HL-60 (cell line): ENCODE data around the gene SYNJ2.
"Not testable (repeated sequence)": the region's sequence is repeated elsewhere in the genome, so short reads cannot be mapped to it uniquely, and the experiment has no call there.

Experiments used
- DNase-seq, 2 experiments: peaks; one replicate each; pipeline ENCODE4 v3.0.0-alpha.2; 2010 to 2020; ENCODE audit warnings: low read depth in 1 of 2, low spot score in 1 of 2
- H3K27ac ChIP-seq: fragments of 250-450 bp; sonication (Bioruptor Pico); replicated peaks from 2 replicates; pipeline ENCODE4 v1.5.1; 2020; ENCODE audit warnings: mild to moderate bottlenecking, moderate library complexity
- H3K27me3 ChIP-seq: fragments of 250-450 bp; sonication (Bioruptor Pico); 2 replicates; pipeline ENCODE4 v1.5.1; 2021; ENCODE audit warnings: mild to moderate bottlenecking, moderate library complexity; ENCODE audit not compliant: insufficient read depth, poor library complexity, severe bottlenecking
- H3K4me3 ChIP-seq: replicated peaks from 2 replicates; pipeline ENCODE4 v1.5.1; 2011; ENCODE audit warnings: mild to moderate bottlenecking, control low read depth, low read length; ENCODE audit not compliant: insufficient read depth
- GABPA ChIP-seq: IDR thresholded peaks from 2 replicates; pipeline ENCODE4 v1.6.1; 2012; ENCODE audit warnings: low read depth
- POLR2AphosphoS5 ChIP-seq: IDR thresholded peaks from 2 replicates; pipeline ENCODE4 v1.6.1; 2012; ENCODE audit warnings: low read depth
- REST ChIP-seq: IDR thresholded peaks from 2 replicates; pipeline ENCODE4 v1.6.1; 2012; ENCODE audit warnings: low read depth; ENCODE audit not compliant: insufficient replicate concordance
- SPI1 ChIP-seq: IDR thresholded peaks from 2 replicates; pipeline ENCODE4 v1.6.1; 2012; ENCODE audit warnings: low read depth, mild to moderate bottlenecking, borderline replicate concordance
- TF ChIP-seq, protein P1 (sequence below): IDR thresholded peaks from one replicate; pipeline ENCODE4 v1.5.1; 2011; ENCODE audit warnings: low read length, control low read depth, inconsistent platforms; ENCODE audit not compliant: insufficient read depth

Gene SYNJ2

DNA sequence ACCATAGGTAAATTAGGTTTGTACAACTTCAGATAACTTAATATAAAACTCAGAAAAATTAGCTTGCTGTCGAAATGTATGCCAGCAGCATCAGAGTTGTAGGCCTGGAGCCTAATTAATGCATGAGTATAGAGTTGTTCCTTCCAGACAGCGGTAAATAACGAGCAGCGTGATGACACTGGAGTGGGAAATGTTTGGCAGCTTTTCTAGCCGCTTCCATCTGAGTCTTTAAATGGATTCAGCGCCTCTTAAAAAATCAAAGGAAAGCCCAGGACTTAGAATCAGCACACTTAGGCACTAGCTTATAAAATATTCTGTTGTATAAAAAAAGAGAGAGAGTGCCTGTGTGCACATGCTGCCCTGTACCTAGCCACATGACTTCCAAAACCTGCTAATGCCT is 43.7 kb upstream of the SYNJ2 start:
- Histone ChIP-seq H3K27me3 (no peaks in the 10 kb centered on the region), H3K4me3 (no peak overlapping the region), H3K27ac (no peak overlapping the region)
- TF ChIP-seq GABPA, result no peak
- TF ChIP-seq, protein P1, sequence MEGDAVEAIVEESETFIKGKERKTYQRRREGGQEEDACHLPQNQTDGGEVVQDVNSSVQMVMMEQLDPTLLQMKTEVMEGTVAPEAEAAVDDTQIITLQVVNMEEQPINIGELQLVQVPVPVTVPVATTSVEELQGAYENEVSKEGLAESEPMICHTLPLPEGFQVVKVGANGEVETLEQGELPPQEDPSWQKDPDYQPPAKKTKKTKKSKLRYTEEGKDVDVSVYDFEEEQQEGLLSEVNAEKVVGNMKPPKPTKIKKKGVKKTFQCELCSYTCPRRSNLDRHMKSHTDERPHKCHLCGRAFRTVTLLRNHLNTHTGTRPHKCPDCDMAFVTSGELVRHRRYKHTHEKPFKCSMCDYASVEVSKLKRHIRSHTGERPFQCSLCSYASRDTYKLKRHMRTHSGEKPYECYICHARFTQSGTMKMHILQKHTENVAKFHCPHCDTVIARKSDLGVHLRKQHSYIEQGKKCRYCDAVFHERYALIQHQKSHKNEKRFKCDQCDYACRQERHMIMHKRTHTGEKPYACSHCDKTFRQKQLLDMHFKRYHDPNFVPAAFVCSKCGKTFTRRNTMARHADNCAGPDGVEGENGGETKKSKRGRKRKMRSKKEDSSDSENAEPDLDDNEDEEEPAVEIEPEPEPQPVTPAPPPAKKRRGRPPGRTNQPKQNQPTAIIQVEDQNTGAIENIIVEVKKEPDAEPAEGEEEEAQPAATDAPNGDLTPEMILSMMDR, result no peak
- no peak for TF ChIP-seq POLR2AphosphoS5
- TF ChIP-seq REST, result no peak
- no peak for TF ChIP-seq SPI1
- DNase-seq, result no peak

DNA sequence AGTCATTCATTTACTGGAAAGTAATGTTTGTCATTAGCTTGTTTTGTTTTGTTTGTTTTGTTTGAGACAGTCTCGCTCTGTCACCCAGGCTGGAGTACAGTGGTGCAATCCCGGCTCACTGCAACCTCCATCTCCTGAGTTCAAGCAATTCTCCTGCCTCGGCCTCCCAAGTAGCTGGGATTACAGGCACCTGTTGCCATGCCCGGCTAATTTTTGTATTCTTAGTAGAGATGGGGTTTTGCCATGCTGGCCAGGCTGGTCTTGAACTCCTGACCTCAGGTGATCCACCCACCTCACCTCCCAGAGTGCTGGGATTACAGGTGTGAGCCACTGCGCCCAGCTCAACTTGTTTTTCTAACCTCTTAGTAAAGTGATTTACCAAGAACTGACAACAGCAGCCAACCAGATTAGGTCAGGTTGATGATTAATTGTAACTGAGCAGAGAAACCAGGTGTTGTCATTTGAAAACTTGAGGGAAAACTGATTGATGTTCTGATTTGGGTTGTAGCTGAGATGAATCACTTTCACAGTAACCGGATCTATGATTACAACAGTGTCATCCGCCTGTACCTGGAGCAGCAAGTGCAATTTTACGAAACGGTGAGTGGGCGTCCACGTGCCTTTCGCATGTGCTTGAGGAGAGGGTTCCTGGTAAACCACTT is 41.2 kb upstream of the SYNJ2 start:
- not testable (repeated sequence) for H3K4me3 ChIP-seq, DNase-seq, H3K27ac ChIP-seq, H3K27me3 ChIP-seq

GRCh38 chr6:157941101-157941863 is 40.4 kb upstream of the SYNJ2 start:
- Histone ChIP-seq H3K27ac (no peak overlapping the region), H3K4me3 (no peak overlapping the region), H3K27me3 (no peaks in the 10 kb centered on the region)
- no peak for DNase-seq
- TF ChIP-seq POLR2AphosphoS5, result no peak
- TF ChIP-seq, protein P1, result no peak
- TF ChIP-seq GABPA, result no peak
- TF ChIP-seq REST, result no peak
- no peak for TF ChIP-seq SPI1

GRCh38 chr6:157942351-157942750 is 39.3 kb upstream of the SYNJ2 start:
- TF ChIP-seq REST (no peak), SPI1 (no peak), GABPA (no peak), POLR2AphosphoS5 (no peak)
- TF ChIP-seq, protein P1, result no peak

More at GRCh38 chr6:157942351-157942750, 39.3 kb upstream of the SYNJ2 start:
- no peaks in the 10 kb centered on the region for H3K27me3 ChIP-seq
- no peak for DNase-seq
- H3K4me3 ChIP-seq, result no peak overlapping the region
- no peak overlapping the region for H3K27ac ChIP-seq
